ENCODE results near the gene TFF1.

GRCh38 chr21:42413093-42413492 lies 46.8 kb upstream of the TFF1 start:
- TF ChIP-seq PATZ1 (CRISPR knock-in tag; IDR thresholded peaks at IDR 0.05; ENCODE audit: borderline replicate concordance) = no peak
- TF ChIP-seq ZNF8 (CRISPR knock-in tag; IDR thresholded peaks at IDR 0.05) = no peak
- no peak for TF ChIP-seq ZFP3 (CRISPR knock-in tag; IDR thresholded peaks at IDR 0.05)
- no peak for TF ChIP-seq BACH2 (CRISPR knock-in tag; IDR thresholded peaks at IDR 0.05; ENCODE audit: borderline replicate concordance)
- TF ChIP-seq ZC3H10 (CRISPR knock-in tag; IDR thresholded peaks at IDR 0.05) = no peak
- no peak for TF ChIP-seq ISL1 (CRISPR knock-in tag; IDR thresholded peaks at IDR 0.05)

Data from SK-N-SH treated with all-trans-retinoic acid at 6 μM for 48 hours (cell line).